Left ventricle myocardium inferior (tissue), 1 donor: ENCODE measurements around the gene ARMCX5. TPM values are rescaled to one million over a fixed set of nuclear protein-coding genes. Genes with fewer than 3 reads are reported as not detected.
A peak's percentile ranks its signal among the peaks of the same experiment; 100 is the strongest.

Experiments
- DNase-seq: peaks from one replicate; pipeline ENCODE4 v3.0.0-alpha.2; 2020
- H3K27ac ChIP-seq: fragments of 200-600 bp; replicated peaks from 2 replicates; pipeline ENCODE4 v1.8.0; 2021
- H3K27me3 ChIP-seq: fragments of 200-600 bp; 2 replicates; pipeline ENCODE4 v1.8.0; 2021; ENCODE audit warnings: low read depth
- H3K36me3 ChIP-seq: fragments of 200-600 bp; 2 replicates; pipeline ENCODE4 v1.8.0; 2021
- H3K4me1 ChIP-seq: fragments of 200-600 bp; 2 replicates; pipeline ENCODE4 v1.8.0; 2021
- H3K4me3 ChIP-seq: fragments of 200-600 bp; 2 replicates; pipeline ENCODE4 v1.8.0; 2021; ENCODE audit warnings: mild to moderate bottlenecking, moderate library complexity
- H3K9me3 ChIP-seq: fragments of 200-600 bp; replicated peaks from 2 replicates; pipeline ENCODE4 v1.8.0; 2021
- CTCF ChIP-seq: fragments of 200-600 bp; IDR thresholded peaks from 2 replicates; pipeline ENCODE4 v1.8.0; 2021; ENCODE audit warnings: antibody characterized with exemption, mild to moderate bottlenecking, borderline replicate concordance
- intact Hi-C: fragments of 100-400 bp; cut with micrococcal nuclease; formaldehyde crosslinking; loops from one replicate; pipeline ENCODE4 v1.11.0; 2022
- total RNA-seq: library from RNA; stranded (reverse); fragmentation: NEBNext Ultra II Directional; extraction: Animal tissue kit (Norgen Biotek cat#: 25700); gene quantifications from one replicate; pipeline ENCODE4 v1.2.1, GENCODE V29; 2021
- donor health status: DM: no; HTN: yes; CAD: no; lungs with severe emphysema.

Gene ARMCX5
- total RNA-seq, 1 donor from 2014 or later, result 4.0 TPM

- DNase-seq, result no peak
- H3K27ac ChIP-seq, result no peak overlapping the region
- intact Hi-C loops, result no loop called here
- no peaks in the 10 kb centered on the region for H3K4me1 ChIP-seq
- TF ChIP-seq CTCF, result no peak
- no peak overlapping the region for H3K4me3 ChIP-seq
- no peaks in the 10 kb centered on the region for H3K36me3 ChIP-seq
- H3K9me3 ChIP-seq, result peaks cover 7% of the 10 kb centered on the region
- H3K27me3 ChIP-seq, result no peaks in the 10 kb centered on the region
Measured at GRCh38 chrX:102637561-102637960, 38.2 kb downstream of the ARMCX5 start.

GRCh38 chrX:102650903-102651241 is 51.6 kb downstream of the ARMCX5 start:
- Histone ChIP-seq H3K4me1 (peaks cover 12% of the 10 kb centered on the region), H3K9me3 (no peaks in the 10 kb centered on the region), H3K4me3 (peak overlapping the region; percentile 76), H3K27ac (peak overlapping the region; percentile 67), H3K36me3 (no peaks in the 10 kb centered on the region), H3K27me3 (no peaks in the 10 kb centered on the region)
- intact Hi-C loops, result no loop called here
- DNase-seq, result no peak
- TF ChIP-seq CTCF, result no peak

GRCh38 chrX:102651242-102652011 is 52.1 kb downstream of the ARMCX5 start, which contains the start of gene GPRASP1:
Gene GPRASP1 (plus strand): TSS chrX:102651483. CDS start chrX:102653914, 2,431 bp downstream.
- Histone ChIP-seq H3K9me3 (no peaks in the 10 kb centered on the region), H3K27ac (peak within 1 kb of the TSS; percentile 67)

GRCh38 chrX:102652031-102652688 is 52.8 kb downstream of the ARMCX5 start:
- H3K27me3 ChIP-seq, result no peaks in the 10 kb centered on the region
- H3K4me3 ChIP-seq, result peak overlapping the region; percentile 76
- no peak for DNase-seq
- intact Hi-C loops, result no loop called here
- H3K36me3 ChIP-seq, result no peaks in the 10 kb centered on the region
- no peaks in the 10 kb centered on the region for H3K9me3 ChIP-seq
- peak; percentile 64 for TF ChIP-seq CTCF
- H3K27ac ChIP-seq, result peak overlapping the region; percentile 67
- H3K4me1 ChIP-seq, result peaks cover 12% of the 10 kb centered on the region

More at GRCh38 chrX:102651242-102652011, 52.1 kb downstream of the ARMCX5 start, which contains the start of gene GPRASP1:
- Histone ChIP-seq H3K4me3 (peak within 1 kb of the TSS; percentile 76), H3K4me1 (peaks cover 12% of the 10 kb centered on the region), H3K36me3 (no peaks in the 10 kb centered on the region), H3K27me3 (no peaks in the 10 kb centered on the region)
- peak; percentile 64 for DNase-seq
- intact Hi-C loops, result no loop called here
- no peak for TF ChIP-seq CTCF

Other genes starting within 250 kb of the ARMCX5 start
- gene NXF2B, start 159.5 kb upstream of the ARMCX5 start, total RNA-seq, result not detected
- gene TCP11X2, start 127.7 kb upstream of the ARMCX5 start, total RNA-seq, result not detected
- not detected for gene TMSB15A, start 82.8 kb upstream of the ARMCX5 start, total RNA-seq
- gene GPRASP1, start 52.0 kb downstream of the ARMCX5 start, total RNA-seq, result 4.7 TPM
- gene GPRASP2, start 112.9 kb downstream of the ARMCX5 start, total RNA-seq, result 14.5 TPM
- 4.8 TPM for gene GPRASP3, start 121.2 kb downstream of the ARMCX5 start, total RNA-seq